NCI-H2029 treated with DMSO at 0.1 percent for 48 hours (cell line): ENCODE measurements around the gene WAPL.
A peak's percentile ranks its signal among the peaks of the same experiment; 100 is the strongest.

Experiments used
- DNase-seq: peaks from one replicate; lab custom pipeline; 2025; lab: John Stamatoyannopoulos, UW

The WAPL gene

DNA sequence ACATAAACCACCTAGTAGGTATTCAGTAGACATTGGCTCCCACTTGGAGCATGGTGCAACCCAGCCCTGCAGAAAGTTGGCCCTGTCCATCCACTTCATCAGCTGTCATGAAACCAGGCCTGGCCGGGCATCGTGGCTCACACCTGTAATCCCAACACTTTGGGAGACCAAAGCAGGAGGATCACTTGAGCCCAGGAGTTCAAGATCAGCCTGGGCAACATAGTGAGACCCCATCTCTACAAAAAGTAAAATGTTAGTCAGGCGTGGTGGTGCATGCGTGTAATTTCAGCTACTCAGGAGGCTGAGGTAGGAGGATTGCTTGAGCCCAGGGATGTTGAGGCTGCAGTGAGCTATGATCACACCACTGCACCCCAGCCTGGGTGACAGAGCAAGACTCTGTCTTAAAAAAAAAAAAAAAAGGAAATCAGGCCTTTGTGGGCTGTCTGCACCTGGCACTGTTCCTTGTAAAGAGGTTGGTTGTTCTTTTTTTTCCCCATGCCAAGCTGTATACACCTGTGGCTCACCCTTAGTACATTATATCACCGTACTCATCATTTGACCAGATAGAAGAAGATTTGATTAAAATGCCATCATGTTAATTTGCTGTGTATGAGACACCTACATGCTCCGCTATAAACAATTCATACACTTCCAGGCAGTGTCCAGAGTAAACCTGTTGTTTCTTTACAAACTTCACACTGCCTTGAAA lies 109.6 kb downstream of the WAPL start:
- no peak for DNase-seq

DNA sequence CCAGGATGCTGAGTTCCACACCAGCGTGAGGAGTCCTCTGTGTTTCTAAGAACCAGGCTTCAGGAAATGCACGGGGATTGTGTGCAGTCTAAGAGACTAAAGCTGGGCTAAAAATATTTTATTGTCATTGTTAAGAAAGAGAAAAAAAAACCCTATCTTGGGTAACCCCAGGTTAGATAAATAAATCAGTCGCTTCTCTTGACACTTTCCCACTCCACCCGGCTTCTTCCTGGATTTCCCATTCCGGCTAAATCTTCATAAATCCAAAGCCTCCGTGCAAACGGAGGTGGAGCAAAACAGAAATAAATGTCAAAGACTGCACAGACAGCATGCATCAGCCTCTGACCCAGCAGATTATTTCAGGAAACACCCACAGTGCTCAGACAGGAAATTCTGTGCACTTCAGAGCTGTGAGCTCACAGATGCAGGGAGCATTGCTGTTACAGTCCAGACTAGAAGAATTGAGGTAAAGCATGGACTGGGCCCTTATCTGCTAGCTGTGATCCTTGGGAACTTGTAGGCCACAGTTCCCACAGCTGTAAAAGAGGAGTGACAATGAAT lies 110.2 kb downstream of the WAPL start:
- no peak for DNase-seq

DNA sequence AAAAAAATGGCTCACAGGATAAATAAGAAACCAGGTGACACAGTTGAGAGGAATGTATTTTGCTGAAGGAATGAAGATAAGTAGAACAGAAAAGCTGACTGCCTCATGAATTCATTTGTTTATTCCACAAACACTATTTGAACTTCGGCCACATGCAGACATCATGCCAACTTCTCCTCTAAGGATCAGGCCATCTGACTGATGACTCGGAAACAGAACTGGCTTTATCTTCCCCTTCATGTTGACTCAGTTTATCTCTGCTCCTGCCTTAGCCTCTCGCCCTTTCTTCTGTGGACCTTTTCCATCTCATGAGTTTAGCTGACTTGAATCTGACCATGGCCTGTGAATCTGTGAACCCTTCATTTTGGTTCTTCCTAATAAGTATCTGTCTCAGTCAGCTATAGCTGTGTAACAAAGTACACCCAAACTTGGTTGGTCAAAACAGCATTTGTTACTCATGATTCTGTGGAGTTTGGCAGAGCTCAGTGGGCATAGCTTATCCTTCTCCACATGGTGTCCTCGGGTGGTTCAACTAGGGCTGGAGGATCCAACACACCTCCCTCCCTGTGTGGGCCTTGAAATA lies 111.0 kb downstream of the WAPL start:
- no peak for DNase-seq

DNA sequence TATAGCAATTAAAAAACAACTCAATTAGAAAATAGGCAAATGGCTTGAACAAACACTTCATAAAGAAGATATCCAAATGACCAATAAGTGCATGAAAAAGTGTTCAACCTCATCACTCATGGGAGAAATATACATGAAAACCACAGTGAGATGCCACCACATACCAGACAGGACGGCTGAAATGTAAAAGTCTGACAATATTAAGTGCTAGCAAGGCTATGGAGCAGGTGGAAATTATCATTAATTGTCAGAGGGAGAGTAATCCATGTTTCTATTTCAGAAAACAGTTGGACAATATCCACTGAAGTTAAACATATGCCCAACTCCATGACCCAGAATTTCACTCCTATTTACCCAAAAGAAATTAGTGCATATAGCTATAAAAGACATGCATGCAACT lies 112.4 kb downstream of the WAPL start:
- DNase-seq: no peak

DNA sequence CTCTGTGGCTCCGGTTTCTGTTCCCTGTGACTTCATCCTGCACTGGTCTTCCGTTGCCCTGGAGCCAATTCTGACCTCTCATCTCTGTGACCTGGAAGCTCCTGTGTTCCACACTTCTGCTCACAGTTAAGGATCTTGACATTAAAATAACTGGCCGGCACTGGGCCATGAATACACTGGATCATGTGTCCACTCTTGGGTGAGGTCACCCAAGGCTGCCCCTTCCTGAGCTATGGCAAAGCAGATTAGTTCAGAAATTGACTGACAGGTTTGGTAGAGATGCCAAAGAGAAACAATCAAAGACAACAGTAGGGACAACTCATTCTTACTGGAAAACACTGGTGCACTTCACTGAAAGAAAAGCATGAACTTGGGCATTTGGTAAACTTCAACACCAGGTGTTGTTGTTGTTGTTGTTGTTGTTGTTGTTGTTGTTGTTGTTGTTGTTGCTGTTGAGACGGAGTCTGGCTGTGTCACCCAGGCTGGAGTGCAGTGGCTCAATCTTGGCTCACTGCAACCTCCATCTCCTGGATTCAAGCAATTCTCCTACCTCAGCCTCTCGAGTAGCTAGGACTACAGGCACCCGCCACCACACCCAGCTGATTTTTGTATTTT lies 118.3 kb downstream of the WAPL start:
- no peak for DNase-seq

DNA sequence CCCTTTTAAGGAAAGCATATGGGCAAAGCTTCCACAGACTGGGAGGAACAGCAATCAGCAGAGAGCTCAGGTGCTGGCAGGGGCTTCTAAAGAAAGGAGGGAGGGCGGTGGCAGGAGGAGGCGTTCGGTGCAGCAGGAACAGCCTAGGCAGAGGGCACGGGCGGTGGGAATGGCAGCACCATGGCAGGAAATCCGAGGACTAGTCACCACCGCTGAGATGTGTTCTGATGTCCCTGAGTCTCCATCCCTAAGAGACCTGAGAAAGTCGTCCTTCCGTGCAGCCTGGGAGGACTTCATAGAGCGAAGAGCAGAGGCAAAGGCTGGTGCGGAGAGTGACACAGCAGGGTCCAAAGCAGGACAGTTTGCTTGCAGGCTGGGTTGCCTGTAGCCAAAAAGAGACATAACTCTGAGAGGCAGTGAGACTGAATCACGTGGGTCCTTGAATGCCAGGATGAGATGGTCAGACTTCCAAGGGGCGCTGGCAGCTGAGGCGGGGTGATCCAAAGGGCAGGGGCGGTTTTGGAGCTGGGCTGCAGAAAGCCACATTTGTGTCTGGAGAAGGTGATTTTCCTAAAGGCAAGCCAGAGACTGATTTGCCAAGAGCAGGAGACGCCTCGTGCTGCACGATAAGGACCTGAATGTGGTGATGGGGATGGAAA lies 119.2 kb downstream of the WAPL start:
- no peak for DNase-seq

DNA sequence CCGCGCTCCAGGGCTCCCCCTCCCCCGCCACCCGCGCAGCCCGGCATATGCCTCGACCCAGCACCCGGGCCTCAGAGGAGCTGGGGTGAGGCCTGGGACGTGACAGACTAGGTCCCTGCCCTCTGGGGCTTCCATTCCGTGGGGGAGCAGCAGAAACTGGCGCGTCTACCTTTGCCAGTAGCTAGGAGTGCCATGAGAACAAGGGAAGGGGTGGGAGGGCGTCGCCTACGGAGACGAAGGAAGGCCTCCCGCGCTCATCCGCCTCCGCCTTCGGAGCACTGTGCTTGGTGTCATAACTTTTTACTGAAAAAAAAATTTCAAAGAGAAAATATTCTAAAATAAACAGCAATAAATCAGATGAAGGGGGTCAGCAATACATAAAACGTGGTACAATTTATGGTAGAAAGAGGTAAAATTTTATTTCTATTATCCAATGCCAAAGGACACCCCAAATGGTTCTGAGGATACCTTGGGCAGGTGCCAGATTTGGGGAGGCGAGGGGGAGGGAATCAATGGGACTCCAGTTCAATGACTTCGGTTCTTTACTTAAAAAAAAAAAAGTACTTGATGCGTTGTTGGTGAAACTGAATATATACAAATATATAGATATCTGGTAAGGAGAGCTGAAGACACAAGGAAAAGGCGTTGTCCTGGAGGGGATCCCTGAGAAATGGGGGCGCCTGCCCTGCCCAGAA lies 119.9 kb downstream of the WAPL start:
- DNase-seq: no peak

DNA sequence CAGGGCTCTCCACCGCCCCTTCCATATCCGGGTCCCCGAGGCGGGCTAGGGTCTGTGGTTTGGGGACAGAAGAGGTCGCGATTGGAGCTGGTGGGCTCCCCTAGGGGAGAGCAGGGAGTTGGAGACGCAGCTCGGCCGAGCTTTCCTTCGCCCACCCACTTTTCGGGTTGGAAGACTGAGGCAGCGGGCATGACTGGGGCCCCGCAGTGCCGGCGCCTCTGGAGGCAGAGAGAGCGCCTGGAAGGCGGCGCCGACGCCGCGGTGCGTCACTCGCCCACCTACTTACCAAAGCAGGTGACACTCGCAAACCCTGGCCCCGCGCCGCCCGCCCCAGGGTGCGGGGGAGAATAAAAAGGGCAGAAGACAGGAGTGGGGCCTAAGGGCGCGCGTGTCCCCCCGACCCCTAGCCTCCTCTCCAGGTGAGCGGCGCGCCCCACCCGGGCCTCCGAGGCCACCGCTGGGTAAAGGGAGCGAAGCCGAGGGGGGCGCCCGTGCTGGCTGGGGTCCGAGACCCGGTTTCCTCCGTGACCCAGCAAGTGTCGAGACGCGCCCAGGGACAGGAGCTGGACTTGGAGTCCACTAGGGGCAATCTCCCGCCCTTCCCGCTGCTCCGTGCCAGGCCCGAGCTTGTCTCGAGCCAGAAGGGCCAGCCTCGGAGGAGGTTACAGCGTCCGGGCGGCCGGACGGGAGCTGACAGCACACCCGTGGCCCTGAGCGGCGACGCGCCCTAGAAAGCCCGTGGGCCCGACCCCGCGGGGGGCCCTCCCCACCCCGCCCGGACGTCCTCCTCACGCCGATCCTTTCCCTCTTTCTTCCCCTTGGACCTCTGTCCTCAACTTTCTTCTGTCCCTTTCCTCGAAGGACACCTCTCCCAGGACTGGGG lies 120.6 kb downstream of the WAPL start:
- DNase-seq: no peak

DNA sequence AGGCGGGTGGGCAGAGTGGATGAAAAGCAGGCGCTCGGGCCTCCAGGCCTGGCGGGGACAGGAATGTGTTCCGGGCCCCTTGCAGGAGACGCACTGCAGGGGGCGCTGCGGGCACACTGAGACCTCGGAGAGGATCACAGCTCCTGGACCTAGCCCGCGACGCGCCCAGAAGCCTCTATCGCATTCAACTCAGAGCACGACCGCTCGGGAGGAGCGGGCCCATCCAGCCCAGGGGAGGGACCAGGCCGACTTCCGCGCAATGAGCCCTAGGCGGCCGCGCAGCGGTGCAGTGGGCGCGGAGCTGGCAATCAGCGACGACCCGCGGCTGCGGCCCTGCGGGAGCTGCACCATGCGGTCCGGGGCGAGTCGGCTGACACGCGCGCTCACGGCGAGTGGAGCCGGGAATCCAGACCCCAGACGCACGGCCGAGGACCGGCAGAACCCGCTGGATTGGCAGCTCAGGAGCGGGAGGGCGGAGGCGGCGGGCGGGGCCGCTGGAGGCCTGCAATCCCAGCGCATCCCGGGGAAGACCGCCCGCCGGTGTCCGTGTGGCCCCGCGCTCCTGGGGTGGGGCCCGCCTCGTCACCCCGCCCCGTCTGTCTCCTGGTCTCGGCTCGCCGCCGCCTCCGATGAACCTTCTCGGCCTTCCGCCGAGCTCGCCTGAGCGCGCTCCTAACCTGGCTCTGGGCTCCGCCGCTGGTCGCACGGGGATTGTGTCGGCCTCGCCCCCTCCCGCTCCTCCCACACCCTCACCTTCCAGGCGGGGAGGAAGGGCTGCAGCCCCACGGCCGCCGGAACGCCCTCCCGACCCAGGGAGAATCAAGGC lies 121.5 kb downstream of the WAPL start:
- peak; percentile 12 for DNase-seq

DNA sequence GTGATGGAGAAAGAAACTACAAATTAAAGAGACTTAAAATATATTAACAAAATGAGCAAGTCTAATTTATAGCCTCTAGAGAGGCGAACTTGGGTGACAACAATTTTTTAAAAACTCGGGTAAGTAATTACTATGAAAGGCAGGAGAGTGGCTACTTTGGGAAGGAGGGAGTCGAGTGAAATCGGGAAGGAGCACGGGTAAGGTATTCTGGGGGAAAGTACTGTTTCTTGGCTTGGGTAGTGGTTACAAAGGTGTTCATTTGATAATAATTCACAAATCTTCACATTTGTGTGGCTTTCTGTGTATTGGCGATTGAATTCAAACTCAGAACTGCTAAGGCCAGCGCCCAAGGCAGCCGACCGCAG lies 122.1 kb downstream of the WAPL start:
- no peak for DNase-seq

DNA sequence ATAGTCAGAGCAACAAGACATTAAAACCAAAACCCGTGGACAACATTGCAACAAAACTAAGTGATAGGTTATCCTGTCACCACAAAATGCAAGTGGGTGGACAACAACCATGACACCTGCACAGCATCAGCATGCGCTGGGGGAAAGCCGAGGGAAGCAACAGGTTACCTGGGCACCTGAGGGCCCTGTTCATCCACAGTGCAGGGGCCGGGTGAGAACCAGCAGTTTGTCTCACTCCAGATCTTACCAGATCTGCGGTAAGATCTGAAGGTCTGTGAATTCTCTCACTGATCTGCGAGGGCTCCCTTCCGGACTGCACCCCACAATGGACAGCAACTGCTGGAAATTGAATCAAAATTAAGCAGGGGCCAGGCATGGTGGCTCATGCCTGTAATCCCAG lies 124.5 kb downstream of the WAPL start:
- DNase-seq: no peak

DNA sequence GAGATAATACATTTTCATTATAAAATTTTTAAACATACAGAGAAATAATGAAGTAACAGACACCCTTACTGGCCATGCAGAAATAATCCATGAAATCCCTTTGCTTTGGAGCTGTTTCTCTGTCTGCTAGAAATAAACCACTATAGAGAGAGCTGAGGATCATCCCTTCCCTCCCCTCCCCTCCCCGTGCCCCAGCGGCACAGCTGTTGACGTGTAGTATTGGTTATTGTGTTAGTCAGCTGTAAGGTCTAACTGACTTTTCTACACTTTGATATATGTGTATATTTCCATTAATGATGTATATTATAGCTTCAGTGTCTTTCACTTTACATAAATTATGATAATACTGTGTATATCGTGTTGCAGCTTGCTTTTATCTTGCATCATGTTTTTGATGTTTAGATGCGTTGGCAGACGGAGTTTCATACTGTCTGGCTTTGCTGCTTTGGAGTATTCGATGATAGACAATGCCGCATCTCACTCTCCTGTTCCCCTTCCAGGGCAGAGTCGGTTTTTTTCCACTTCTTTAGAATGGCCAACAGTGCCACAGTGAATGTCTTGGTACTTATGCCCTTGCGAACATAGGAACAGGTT lies 127.6 kb downstream of the WAPL start:
- no peak for DNase-seq

DNA sequence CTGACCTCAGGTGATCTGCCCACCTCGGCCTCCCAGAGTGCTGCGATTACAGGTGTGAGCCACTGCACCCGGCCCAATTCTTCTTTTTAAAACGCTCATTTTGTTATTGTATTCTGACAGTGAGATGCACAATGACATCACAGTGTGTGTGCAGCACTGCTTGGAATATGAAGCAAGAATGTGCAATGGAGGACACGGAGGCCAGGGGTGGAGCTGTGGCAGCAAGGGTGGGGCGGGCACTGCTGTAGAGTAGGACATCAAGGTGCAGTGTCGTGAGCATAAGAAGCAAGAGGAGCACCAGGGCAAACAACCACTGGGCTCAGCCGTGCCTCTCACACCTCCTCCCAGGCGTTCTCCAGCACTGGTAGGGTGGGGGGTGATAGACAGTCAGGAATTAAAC lies 128.2 kb downstream of the WAPL start:
- DNase-seq: no peak

DNA sequence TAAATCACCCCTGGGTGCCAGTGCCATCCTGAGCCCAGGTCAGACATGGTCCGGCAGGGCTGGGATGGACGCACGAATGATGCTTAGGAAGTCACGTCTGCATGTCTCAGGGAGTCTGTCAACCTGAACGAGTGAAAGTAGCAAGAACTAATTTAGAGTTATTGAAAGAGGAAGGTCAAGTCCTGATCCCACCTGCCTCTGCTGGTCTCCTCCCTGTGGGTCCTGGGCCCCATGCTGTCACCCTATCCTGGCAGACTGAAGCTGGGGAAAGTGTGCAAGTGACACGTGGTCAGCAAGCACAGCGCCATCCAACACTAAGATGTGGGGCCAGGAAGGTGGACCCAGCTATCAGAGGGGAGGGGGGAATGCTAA lies 128.9 kb downstream of the WAPL start:
- no peak for DNase-seq

DNA sequence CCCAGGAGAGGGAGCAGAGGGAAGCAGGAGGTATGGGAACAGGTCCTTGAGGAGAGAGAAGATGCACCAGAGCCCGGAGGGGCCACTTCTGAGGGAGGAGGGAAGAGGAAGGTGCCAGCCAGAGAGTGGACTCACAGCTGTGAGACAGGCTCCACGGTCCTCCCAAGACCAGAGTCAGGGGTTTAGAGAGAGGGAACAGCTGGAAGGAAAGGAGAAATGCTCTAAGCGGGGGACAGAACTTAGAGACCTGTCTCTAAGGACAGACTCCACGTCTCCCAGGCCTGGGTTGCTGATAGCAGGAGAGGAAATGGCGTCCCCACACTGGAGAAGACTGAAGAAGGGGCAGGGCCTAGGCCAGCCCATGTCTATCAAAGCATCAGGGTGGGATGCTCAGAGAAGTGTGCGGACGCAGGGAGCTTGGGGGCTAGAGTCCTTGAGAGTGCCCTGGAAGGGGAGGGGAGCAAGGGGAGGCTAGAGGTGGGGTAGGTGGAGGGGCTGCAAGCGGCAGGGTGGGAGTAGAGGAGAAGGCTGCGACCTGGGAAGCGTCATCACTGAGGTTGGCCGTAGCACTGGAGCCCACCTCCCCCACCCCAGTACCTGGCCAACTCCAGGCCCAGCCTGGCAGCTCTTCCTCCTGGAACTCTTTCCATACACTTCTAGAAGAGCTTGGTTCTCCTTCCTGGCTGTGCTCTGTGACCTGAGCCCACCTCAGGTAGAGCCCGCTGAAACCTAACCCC lies 129.4 kb downstream of the WAPL start:
- no peak for DNase-seq

DNA sequence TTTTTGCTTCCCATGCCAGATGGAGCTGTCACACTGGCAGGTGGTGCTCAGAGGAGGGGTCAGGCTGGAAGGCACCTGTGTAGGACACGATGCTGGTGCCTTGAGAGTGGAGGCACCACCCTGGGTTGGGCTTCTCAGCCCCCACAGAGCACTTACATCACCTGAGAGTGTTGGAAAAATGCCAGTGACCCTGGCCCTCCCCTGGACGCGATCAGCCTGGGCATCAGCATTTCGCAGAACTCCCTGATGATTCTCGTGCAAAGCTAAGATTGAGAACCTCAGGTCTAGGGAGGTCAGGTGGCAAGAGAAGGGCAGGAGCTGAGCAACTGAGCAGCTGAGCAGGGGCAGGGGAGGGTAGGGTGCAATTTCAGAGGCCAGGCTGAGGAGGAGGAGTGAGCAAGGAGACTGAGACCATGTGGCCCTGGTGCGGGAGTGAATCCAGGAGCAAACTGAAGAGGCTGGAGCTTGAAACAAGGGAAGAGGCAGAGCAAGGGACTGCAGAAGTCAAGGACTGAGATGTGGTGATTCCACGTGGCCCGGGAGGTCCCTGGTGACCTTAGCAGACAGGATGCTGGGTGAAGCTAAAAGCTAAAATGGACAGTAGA lies 130.3 kb downstream of the WAPL start:
- no peak for DNase-seq

DNA sequence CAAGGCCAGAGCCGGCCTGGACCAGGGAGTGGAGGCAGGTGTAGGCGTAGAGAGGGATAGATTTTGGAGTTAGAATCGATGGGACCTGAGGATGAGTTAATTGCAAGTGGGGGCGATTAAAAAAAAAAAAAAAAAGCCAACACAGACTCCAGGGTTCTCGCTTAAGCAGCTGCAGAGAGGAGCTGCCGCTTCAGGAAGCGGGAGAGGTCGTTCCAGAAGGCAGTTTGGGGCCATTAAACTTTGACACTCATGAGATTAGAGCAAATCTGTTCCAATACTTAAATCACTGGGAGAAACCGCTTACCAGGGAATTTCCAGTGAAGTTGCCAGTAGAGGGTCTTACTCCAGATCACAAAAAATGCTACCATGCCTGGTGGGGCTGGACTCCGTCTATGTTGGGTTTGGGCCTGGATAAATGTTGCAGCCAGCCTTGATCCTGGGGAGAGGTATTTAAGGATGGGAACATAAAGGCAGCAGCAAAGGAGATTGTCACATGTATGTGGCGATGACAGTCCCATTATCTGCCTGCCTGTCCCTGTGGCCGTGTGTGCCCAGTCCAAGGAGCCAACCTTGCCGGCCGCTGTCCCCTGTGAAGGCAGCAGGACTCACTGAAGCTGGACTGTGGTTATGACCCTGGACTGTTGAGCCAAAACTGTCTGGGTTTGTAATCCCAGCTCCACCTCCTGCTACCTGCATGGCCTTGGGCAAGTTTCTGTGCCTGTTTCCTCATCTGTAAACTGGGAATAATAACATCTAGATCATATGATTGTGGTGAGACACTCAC lies 131.1 kb downstream of the WAPL start:
- DNase-seq: no peak
